ENCODE measurements around the gene KCNB1.

KCNB1 gene

GRCh38 chr20:49398401-49399144, 83.9 kb downstream of the KCNB1 start:
- H3K9me3 ChIP-seq (ENCODE audit: insufficient read depth, low read length), result peaks cover 14% of the 10 kb centered on the region; the same call in 1 of the 2 replicates
- no peak for DNase-seq (ENCODE audit: low read depth, low spot score)
- H3K9ac ChIP-seq (ENCODE audit: insufficient read length, low read depth), result no peak overlapping the region
- no peaks in the 10 kb centered on the region for H3K27me3 ChIP-seq (ENCODE audit: insufficient read depth, insufficient read length)
- TF ChIP-seq SUZ12 (IDR thresholded peaks at IDR 0.05; ENCODE audit: extremely low read depth, insufficient read depth, insufficient read length) (no peak), YY1 (IDR thresholded peaks at IDR 0.05; ENCODE audit: insufficient read depth, insufficient read length) (no peak), ZNF274 (IDR thresholded peaks at IDR 0.05; ENCODE audit: low read depth, low read length) (no peak)
- H3K4me1 ChIP-seq (ENCODE audit: insufficient read depth, insufficient read length), result peaks cover 2% of the 10 kb centered on the region
- no peaks in the 10 kb centered on the region for H3K36me3 ChIP-seq (ENCODE audit: insufficient read depth, insufficient read length, low read length)
- no peak overlapping the region for H3K4me3 ChIP-seq (ENCODE audit: insufficient read length, low read depth)

- no peak for DNase-seq (ENCODE audit: low read depth, low spot score)
- Histone ChIP-seq H3K4me1 (ENCODE audit: insufficient read depth, insufficient read length) (peaks cover 7% of the 10 kb centered on the region), H3K4me3 (ENCODE audit: insufficient read length, low read depth) (no peak overlapping the region), H3K9me3 (ENCODE audit: insufficient read depth, low read length) (peaks cover 7% of the 10 kb centered on the region; the same call in 1 of the 2 replicates), H3K27me3 (ENCODE audit: insufficient read depth, insufficient read length) (no peaks in the 10 kb centered on the region), H3K36me3 (ENCODE audit: insufficient read depth, insufficient read length, low read length) (no peaks in the 10 kb centered on the region), H3K9ac (ENCODE audit: insufficient read length, low read depth) (no peak overlapping the region)
- TF ChIP-seq ZNF274 (IDR thresholded peaks at IDR 0.05; ENCODE audit: low read depth, low read length) (no peak), YY1 (IDR thresholded peaks at IDR 0.05; ENCODE audit: insufficient read depth, insufficient read length) (no peak), SUZ12 (IDR thresholded peaks at IDR 0.05; ENCODE audit: extremely low read depth, insufficient read depth, insufficient read length) (no peak)
Measured at GRCh38 chr20:49397525-49397924, 84.9 kb downstream of the KCNB1 start.

GRCh38 chr20:49396230-49396629, 86.2 kb downstream of the KCNB1 start:
- Histone ChIP-seq H3K27me3 (ENCODE audit: insufficient read depth, insufficient read length) (no peaks in the 10 kb centered on the region), H3K36me3 (ENCODE audit: insufficient read depth, insufficient read length, low read length) (no peaks in the 10 kb centered on the region), H3K9me3 (ENCODE audit: insufficient read depth, low read length) (no peaks in the 10 kb centered on the region), H3K4me1 (ENCODE audit: insufficient read depth, insufficient read length) (peaks cover 7% of the 10 kb centered on the region), H3K4me3 (ENCODE audit: insufficient read length, low read depth) (no peak overlapping the region), H3K9ac (ENCODE audit: insufficient read length, low read depth) (no peak overlapping the region)
- TF ChIP-seq YY1 (IDR thresholded peaks at IDR 0.05; ENCODE audit: insufficient read depth, insufficient read length) (no peak), SUZ12 (IDR thresholded peaks at IDR 0.05; ENCODE audit: extremely low read depth, insufficient read depth, insufficient read length) (no peak), ZNF274 (IDR thresholded peaks at IDR 0.05; ENCODE audit: low read depth, low read length) (no peak)
- no peak for DNase-seq (ENCODE audit: low read depth, low spot score)

- TF ChIP-seq SUZ12 (IDR thresholded peaks at IDR 0.05; ENCODE audit: extremely low read depth, insufficient read depth, insufficient read length) (no peak), ZNF274 (IDR thresholded peaks at IDR 0.05; ENCODE audit: low read depth, low read length) (no peak), YY1 (IDR thresholded peaks at IDR 0.05; ENCODE audit: insufficient read depth, insufficient read length) (no peak)
- DNase-seq (ENCODE audit: low read depth, low spot score), result no peak
- Histone ChIP-seq H3K9me3 (ENCODE audit: insufficient read depth, low read length) (no peaks in the 10 kb centered on the region), H3K4me3 (ENCODE audit: insufficient read length, low read depth) (no peak overlapping the region), H3K27me3 (ENCODE audit: insufficient read depth, insufficient read length) (no peaks in the 10 kb centered on the region), H3K9ac (ENCODE audit: insufficient read length, low read depth) (no peak overlapping the region), H3K36me3 (ENCODE audit: insufficient read depth, insufficient read length, low read length) (no peaks in the 10 kb centered on the region), H3K4me1 (ENCODE audit: insufficient read depth, insufficient read length) (peaks cover 7% of the 10 kb centered on the region)
Measured at GRCh38 chr20:49395659-49396058, 86.8 kb downstream of the KCNB1 start.

GRCh38 chr20:49395183-49395582, 87.3 kb downstream of the KCNB1 start:
- Histone ChIP-seq H3K9me3 (ENCODE audit: insufficient read depth, low read length) (no peaks in the 10 kb centered on the region), H3K9ac (ENCODE audit: insufficient read length, low read depth) (no peak overlapping the region), H3K27me3 (ENCODE audit: insufficient read depth, insufficient read length) (no peaks in the 10 kb centered on the region), H3K4me3 (ENCODE audit: insufficient read length, low read depth) (no peak overlapping the region), H3K36me3 (ENCODE audit: insufficient read depth, insufficient read length, low read length) (no peaks in the 10 kb centered on the region), H3K4me1 (ENCODE audit: insufficient read depth, insufficient read length) (peaks cover 7% of the 10 kb centered on the region)
- TF ChIP-seq ZNF274 (IDR thresholded peaks at IDR 0.05; ENCODE audit: low read depth, low read length) (no peak), YY1 (IDR thresholded peaks at IDR 0.05; ENCODE audit: insufficient read depth, insufficient read length) (no peak), SUZ12 (IDR thresholded peaks at IDR 0.05; ENCODE audit: extremely low read depth, insufficient read depth, insufficient read length) (no peak)
- no peak for DNase-seq (ENCODE audit: low read depth, low spot score)

GRCh38 chr20:49394757-49395156, 87.7 kb downstream of the KCNB1 start:
- no peaks in the 10 kb centered on the region for H3K27me3 ChIP-seq (ENCODE audit: insufficient read depth, insufficient read length)
- no peak for TF ChIP-seq YY1 (IDR thresholded peaks at IDR 0.05; ENCODE audit: insufficient read depth, insufficient read length)
- no peak for TF ChIP-seq SUZ12 (IDR thresholded peaks at IDR 0.05; ENCODE audit: extremely low read depth, insufficient read depth, insufficient read length)
- no peak for TF ChIP-seq ZNF274 (IDR thresholded peaks at IDR 0.05; ENCODE audit: low read depth, low read length)
- DNase-seq (ENCODE audit: low read depth, low spot score), result no peak
- H3K4me1 ChIP-seq (ENCODE audit: insufficient read depth, insufficient read length), result peaks cover 7% of the 10 kb centered on the region
- H3K9me3 ChIP-seq (ENCODE audit: insufficient read depth, low read length), result no peaks in the 10 kb centered on the region
- no peak overlapping the region for H3K9ac ChIP-seq (ENCODE audit: insufficient read length, low read depth)
- no peaks in the 10 kb centered on the region for H3K36me3 ChIP-seq (ENCODE audit: insufficient read depth, insufficient read length, low read length)
- H3K4me3 ChIP-seq (ENCODE audit: insufficient read length, low read depth), result no peak overlapping the region

- Histone ChIP-seq H3K36me3 (ENCODE audit: insufficient read depth, insufficient read length, low read length) (no peaks in the 10 kb centered on the region), H3K9me3 (ENCODE audit: insufficient read depth, low read length) (no peaks in the 10 kb centered on the region), H3K4me1 (ENCODE audit: insufficient read depth, insufficient read length) (peaks cover 7% of the 10 kb centered on the region), H3K4me3 (ENCODE audit: insufficient read length, low read depth) (no peak overlapping the region), H3K9ac (ENCODE audit: insufficient read length, low read depth) (no peak overlapping the region), H3K27me3 (ENCODE audit: insufficient read depth, insufficient read length) (no peaks in the 10 kb centered on the region)
- TF ChIP-seq SUZ12 (IDR thresholded peaks at IDR 0.05; ENCODE audit: extremely low read depth, insufficient read depth, insufficient read length) (no peak), YY1 (IDR thresholded peaks at IDR 0.05; ENCODE audit: insufficient read depth, insufficient read length) (no peak), ZNF274 (IDR thresholded peaks at IDR 0.05; ENCODE audit: low read depth, low read length) (no peak)
- DNase-seq (ENCODE audit: low read depth, low spot score), result no peak
Measured at GRCh38 chr20:49394264-49394663, 88.2 kb downstream of the KCNB1 start.

Data from NT2/D1 (cell line).